ENCODE measurements around the gene HMGN3. TPM values are rescaled to one million over a fixed set of nuclear protein-coding genes. Genes with fewer than 3 reads are reported as not detected.

HMGN3 gene
- total and polyA plus RNA-seq, 4 donors = 78.4 to 351 (median 188) TPM

DNA sequence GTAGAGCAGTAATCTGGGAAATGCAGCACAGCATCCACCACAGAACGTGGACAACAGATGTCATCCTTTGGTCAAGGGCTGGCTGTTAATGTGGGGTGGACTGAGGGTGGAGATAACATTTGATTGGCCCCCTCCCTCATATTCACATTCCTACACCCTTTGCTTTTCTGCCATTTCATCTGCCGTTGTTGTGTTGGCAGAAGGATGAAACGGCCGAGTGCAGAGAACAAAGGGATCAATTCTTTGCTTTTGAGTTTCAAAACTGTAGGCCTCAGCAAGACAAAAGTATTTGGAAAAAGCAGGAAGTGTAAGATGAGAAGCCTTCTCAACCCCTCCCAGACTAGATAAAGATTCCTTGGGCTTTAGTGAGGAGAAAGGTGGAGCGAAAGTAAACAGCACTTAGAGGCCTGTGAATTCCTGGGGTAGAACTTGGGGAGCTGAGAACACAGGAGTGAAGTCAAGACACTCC is 82.2 kb downstream of the HMGN3 start:
- 54 to 61% methylated on average over 5 of the region's 5 CpGs for WGBS, 2 donors
- DNase-seq (no peak), ATAC-seq (ENCODE audit: insufficient read depth, low FRiP score) (no peak)
- H3K36me3 ChIP-seq (ENCODE audit: control insufficient read depth in 4 of 4, insufficient read depth in 4 of 4, low read length in 4 of 4) = no peaks in the 10 kb centered on the region
- no peaks in the 10 kb centered on the region for H3K27me3 ChIP-seq (ENCODE audit: control insufficient read depth in 3 of 3, insufficient read depth in 3 of 3, low read length in 2 of 3)
- no peak overlapping the region for H3K27ac ChIP-seq (ENCODE audit: low read depth in 1 of 2, low read length in 1 of 2)
- peaks cover 0 to 4% (median 0%) of the 10 kb centered on the region in 5 donors for H3K4me1 ChIP-seq (ENCODE audit: control insufficient read depth in 5 of 5, insufficient read depth in 5 of 5, low read length in 5 of 5)
- H3K4me3 ChIP-seq = no peak overlapping the region
- no peak for TF ChIP-seq CTCF (IDR thresholded peaks at IDR 0.05; ENCODE audit: control extremely low read depth, extremely low read depth)
- no peaks in the 10 kb centered on the region for H3K9me3 ChIP-seq (ENCODE audit: control insufficient read depth in 4 of 4, insufficient read depth in 3 of 4, low read length in 3 of 4)
- no peak overlapping the region for H3K9ac ChIP-seq (ENCODE audit: insufficient read depth in 1 of 2, low read length in 2 of 2)

Other genes starting within 250 kb of the HMGN3 start
- gene PHIP, start 156.4 kb downstream of the HMGN3 start, total RNA-seq = 100 to 1,000 TPM in 1 of 2 donors, 10 to 100 TPM in 1; 24.5 to 125 TPM
- 10 to 100 TPM in 1 of 2 donors, 1 to 10 TPM in 1; 7.0 to 13.8 TPM for gene PHIP, start 156.4 kb downstream of the HMGN3 start, polyA plus RNA-seq

All from lung (tissue), 12 donors.